ENCODE measurements around the gene BRINP1.
A peak's percentile ranks its signal among the peaks of the same experiment; 100 is the strongest.

The BRINP1 gene

DNA sequence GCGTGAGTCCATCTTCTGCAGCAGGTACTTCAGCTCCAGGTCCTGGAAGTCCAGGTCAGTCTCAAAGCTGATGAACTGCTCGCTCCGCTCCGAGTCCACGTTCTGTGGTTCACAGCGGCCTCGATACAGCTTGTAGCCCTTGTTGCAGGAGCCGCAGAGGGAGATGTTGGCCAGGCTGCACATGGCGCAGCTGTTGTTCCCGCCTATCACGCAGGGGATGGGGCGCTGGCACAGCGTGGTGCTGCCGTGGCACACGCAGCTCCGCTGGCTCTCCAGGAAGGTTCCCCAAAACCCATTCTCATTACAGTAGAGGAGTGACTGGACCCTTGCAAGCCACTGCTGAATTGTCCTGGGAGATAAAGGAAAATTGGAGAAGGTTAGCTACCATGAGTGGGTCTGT, 201.4 kb downstream of the BRINP1 start:
- TF ChIP-seq TCF12 (IDR thresholded peaks at IDR 0.05; ENCODE audit: low read depth) (no peak), TAF1 (IDR thresholded peaks at IDR 0.05; ENCODE audit: low read depth) (no peak), CEBPB (IDR thresholded peaks at IDR 0.05) (no peak), TEAD4 (IDR thresholded peaks at IDR 0.05) (no peak), FOXM1 (IDR thresholded peaks at IDR 0.05; ENCODE audit: borderline replicate concordance, low read depth) (no peak)

DNA sequence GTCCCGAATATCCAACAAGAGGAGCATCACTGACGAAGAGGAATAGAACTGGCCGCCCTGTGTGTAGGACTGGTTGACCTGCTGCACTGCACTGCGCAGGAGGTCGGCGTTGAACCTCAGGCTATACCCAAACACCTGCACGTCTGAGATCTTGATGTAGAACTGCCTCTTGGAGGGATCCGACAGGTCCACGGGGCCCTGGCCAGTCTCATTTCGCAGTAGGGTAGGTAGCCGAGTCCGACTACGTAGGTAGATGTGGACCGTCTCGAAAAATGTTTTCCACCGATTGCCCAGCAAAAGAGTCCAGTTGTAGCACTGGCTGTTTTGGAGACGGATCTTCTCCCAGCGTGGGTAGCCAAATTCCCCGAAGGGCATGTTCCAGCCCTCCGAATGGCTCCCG, 202.0 kb downstream of the BRINP1 start:
- TF ChIP-seq RAD21 (IDR thresholded peaks at IDR 0.05; ENCODE audit: low read depth), result no peak
- no peak for TF ChIP-seq ZBTB7A (IDR thresholded peaks at IDR 0.05; ENCODE audit: low read depth)
- TF ChIP-seq, protein P1, sequence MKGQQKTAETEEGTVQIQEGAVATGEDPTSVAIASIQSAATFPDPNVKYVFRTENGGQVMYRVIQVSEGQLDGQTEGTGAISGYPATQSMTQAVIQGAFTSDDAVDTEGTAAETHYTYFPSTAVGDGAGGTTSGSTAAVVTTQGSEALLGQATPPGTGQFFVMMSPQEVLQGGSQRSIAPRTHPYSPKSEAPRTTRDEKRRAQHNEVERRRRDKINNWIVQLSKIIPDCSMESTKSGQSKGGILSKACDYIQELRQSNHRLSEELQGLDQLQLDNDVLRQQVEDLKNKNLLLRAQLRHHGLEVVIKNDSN (IDR thresholded peaks at IDR 0.05), result no peak
- no peak for TF ChIP-seq EP300 (IDR thresholded peaks at IDR 0.05; ENCODE audit: borderline replicate concordance)

DNA sequence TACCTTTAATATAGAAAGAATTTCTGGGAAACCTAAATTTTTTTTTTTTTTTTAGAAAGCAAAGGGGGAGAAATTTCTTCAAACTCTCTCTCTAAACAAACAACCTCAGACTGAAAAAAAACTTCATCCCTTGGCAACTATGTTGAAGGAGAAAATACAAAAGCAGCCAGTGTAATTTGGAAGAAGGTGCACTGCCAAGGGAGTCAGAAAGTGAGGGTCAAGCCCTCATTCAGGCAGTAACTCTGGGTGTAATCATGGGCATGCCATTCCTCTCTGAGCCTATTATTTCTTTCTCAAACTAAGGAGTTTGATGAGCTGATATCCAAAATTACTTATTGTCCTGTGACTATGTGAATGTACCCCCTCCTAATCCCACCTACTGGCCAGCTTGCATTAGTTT, 203.1 kb downstream of the BRINP1 start:
- TF ChIP-seq TCF12 (IDR thresholded peaks at IDR 0.05; ENCODE audit: low read depth) (no peak), CREB1 (IDR thresholded peaks at IDR 0.05; ENCODE audit: low read depth) (no peak), NFIC (IDR thresholded peaks at IDR 0.05) (no peak), EP300 (IDR thresholded peaks at IDR 0.05; ENCODE audit: borderline replicate concordance) (no peak), FOXM1 (IDR thresholded peaks at IDR 0.05; ENCODE audit: borderline replicate concordance, low read depth) (no peak), EGR1 (IDR thresholded peaks at IDR 0.05) (no peak)

DNA sequence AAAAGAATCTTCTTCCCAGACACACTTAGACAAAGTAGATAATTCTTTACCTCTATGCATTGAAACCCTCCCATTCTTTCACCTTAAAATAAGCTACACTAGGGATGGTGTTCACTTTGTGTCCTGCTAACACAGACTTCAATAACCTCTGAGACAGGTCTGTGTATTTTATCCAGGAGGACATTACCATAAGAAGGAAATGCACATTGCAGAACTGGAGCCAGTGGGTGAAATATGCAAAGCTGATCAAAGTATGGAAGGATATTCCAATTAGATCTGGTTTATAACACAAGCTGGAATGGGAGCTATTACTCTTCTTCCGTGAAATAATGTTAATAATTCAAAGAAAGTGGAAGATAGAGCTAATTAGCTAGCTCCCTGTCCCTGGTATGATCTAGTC, 204.1 kb downstream of the BRINP1 start:
- TF ChIP-seq, protein P1 (IDR thresholded peaks at IDR 0.05), result no peak
- TF ChIP-seq TAF1 (IDR thresholded peaks at IDR 0.05; ENCODE audit: low read depth) (no peak), CREB1 (IDR thresholded peaks at IDR 0.05; ENCODE audit: low read depth) (no peak), CEBPB (IDR thresholded peaks at IDR 0.05) (no peak)

DNA sequence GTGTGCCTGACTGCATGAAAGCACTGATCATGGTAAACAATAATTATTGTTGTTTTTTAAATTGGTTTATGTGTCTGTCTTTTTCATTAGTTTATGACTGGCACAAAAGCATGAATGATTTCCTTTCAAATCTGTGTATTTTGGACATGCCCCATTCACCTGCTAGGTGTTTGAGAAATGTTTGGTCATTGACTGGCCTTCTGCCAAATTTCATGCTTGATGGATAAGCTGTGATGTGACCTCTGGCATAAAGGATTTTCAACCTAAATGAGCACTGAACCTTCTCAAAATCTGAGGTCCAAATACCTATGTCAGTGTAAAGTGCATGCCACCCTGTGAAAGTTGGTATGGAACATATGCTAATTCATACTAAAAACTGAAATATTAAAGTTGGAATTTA, 204.5 kb downstream of the BRINP1 start:
- TF ChIP-seq EP300 (IDR thresholded peaks at IDR 0.05; ENCODE audit: borderline replicate concordance) (no peak), NFIC (IDR thresholded peaks at IDR 0.05) (peak; percentile 49), RAD21 (IDR thresholded peaks at IDR 0.05; ENCODE audit: low read depth) (no peak)
- TF ChIP-seq, protein P2, sequence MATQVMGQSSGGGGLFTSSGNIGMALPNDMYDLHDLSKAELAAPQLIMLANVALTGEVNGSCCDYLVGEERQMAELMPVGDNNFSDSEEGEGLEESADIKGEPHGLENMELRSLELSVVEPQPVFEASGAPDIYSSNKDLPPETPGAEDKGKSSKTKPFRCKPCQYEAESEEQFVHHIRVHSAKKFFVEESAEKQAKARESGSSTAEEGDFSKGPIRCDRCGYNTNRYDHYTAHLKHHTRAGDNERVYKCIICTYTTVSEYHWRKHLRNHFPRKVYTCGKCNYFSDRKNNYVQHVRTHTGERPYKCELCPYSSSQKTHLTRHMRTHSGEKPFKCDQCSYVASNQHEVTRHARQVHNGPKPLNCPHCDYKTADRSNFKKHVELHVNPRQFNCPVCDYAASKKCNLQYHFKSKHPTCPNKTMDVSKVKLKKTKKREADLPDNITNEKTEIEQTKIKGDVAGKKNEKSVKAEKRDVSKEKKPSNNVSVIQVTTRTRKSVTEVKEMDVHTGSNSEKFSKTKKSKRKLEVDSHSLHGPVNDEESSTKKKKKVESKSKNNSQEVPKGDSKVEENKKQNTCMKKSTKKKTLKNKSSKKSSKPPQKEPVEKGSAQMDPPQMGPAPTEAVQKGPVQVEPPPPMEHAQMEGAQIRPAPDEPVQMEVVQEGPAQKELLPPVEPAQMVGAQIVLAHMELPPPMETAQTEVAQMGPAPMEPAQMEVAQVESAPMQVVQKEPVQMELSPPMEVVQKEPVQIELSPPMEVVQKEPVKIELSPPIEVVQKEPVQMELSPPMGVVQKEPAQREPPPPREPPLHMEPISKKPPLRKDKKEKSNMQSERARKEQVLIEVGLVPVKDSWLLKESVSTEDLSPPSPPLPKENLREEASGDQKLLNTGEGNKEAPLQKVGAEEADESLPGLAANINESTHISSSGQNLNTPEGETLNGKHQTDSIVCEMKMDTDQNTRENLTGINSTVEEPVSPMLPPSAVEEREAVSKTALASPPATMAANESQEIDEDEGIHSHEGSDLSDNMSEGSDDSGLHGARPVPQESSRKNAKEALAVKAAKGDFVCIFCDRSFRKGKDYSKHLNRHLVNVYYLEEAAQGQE (IDR thresholded peaks at IDR 0.05; ENCODE audit: low read depth), result no peak

DNA sequence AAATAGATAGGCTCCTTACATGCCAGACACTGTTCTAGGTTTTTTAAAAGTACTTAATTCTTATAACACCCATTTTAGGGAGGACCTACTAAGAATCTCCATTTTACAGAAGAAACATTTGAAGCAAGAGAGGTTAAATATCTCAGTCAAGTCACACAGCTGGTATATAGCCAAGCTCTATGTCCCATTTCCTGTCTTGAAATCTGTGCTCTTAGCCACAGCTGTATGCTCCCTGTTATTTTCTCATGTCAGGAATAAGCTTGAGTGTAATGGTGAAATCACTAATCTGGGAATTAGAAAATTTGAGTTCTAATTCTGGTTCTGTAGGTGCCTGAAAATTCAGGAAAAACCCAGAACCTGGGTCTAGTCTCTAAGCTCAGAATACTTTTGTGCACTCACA, 208.7 kb downstream of the BRINP1 start:
- TF ChIP-seq YY1 (IDR thresholded peaks at IDR 0.05; ENCODE audit: low read depth) (no peak), CREB1 (IDR thresholded peaks at IDR 0.05; ENCODE audit: low read depth) (no peak), TEAD4 (IDR thresholded peaks at IDR 0.05) (no peak), TCF12 (IDR thresholded peaks at IDR 0.05; ENCODE audit: low read depth) (no peak), NFIC (IDR thresholded peaks at IDR 0.05) (no peak), RAD21 (IDR thresholded peaks at IDR 0.05; ENCODE audit: low read depth) (no peak), TAF1 (IDR thresholded peaks at IDR 0.05; ENCODE audit: low read depth) (no peak), FOXM1 (IDR thresholded peaks at IDR 0.05; ENCODE audit: borderline replicate concordance, low read depth) (no peak), ZBTB7A (IDR thresholded peaks at IDR 0.05; ENCODE audit: low read depth) (no peak)
- TF ChIP-seq, protein P1 (IDR thresholded peaks at IDR 0.05), result no peak

DNA sequence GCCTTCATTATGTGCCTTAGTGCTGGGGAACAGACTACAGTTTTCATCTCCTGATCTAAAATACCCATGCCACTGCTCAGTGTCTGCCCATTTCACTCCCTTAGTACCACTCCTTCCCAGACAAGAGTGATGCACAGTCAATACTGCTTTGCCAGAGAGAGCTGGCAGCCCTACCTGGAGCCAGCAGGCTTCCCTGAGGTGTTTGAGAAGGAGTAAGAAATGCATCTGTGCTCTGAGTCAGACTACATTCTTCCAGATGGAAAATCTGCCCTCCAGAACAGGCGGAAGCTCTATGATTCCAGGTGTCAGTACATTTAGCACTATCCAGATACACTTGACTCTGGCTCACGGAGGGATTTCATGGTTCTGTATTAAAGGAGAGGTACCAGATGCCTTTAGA, 209.8 kb downstream of the BRINP1 start:
- TF ChIP-seq EP300 (IDR thresholded peaks at IDR 0.05; ENCODE audit: borderline replicate concordance) (no peak), ZBTB7A (IDR thresholded peaks at IDR 0.05; ENCODE audit: low read depth) (no peak), TEAD4 (IDR thresholded peaks at IDR 0.05) (no peak), TCF12 (IDR thresholded peaks at IDR 0.05; ENCODE audit: low read depth) (no peak), EGR1 (IDR thresholded peaks at IDR 0.05) (no peak), FOXM1 (IDR thresholded peaks at IDR 0.05; ENCODE audit: borderline replicate concordance, low read depth) (no peak), CEBPB (IDR thresholded peaks at IDR 0.05) (no peak), NFIC (IDR thresholded peaks at IDR 0.05) (no peak)
- TF ChIP-seq, protein P3, sequence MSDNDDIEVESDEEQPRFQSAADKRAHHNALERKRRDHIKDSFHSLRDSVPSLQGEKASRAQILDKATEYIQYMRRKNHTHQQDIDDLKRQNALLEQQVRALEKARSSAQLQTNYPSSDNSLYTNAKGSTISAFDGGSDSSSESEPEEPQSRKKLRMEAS (IDR thresholded peaks at IDR 0.05), result no peak
- TF ChIP-seq, protein P2 (IDR thresholded peaks at IDR 0.05; ENCODE audit: low read depth), result no peak
- TF ChIP-seq, protein P1 (IDR thresholded peaks at IDR 0.05), result no peak
